Mucosa of gallbladder (tissue), 1 donor: ENCODE data around the gene PHF21B. TPM values are rescaled to one million over a fixed set of nuclear protein-coding genes. Genes with fewer than 3 reads are reported as not detected.
"Not testable (repeated sequence)": the region's sequence is repeated elsewhere in the genome, so short reads cannot be mapped to it uniquely, and the experiment has no call there.

Source experiments
- DNase-seq: peaks from one replicate; pipeline ENCODE4 v3.0.0-alpha.2; 2020; ENCODE audit warnings: low spot score
- total RNA-seq: library from RNA; stranded (reverse); gene quantifications from one replicate; pipeline ENCODE4 v1.2.1, GENCODE V29; 2021
- donor health status: DM: no; HTN: no; CAD: no.

Gene PHF21B
- total RNA-seq, result 0.63 TPM

- DNase-seq, result peak; percentile 16
Measured at GRCh38 chr22:45009606-45010531, at the start of gene PHF21B. Gene PHF21B (minus strand): TSS chr22:45010005. CDS start chr22:45009549, 456 bp downstream.

GRCh38 chr22:45059296-45059695, 49.5 kb upstream of the PHF21B start:
- no peak for DNase-seq

- DNase-seq, result no peak
Measured at GRCh38 chr22:45058622-45058912, 48.8 kb upstream of the PHF21B start.

GRCh38 chr22:45055936-45056335, 46.1 kb upstream of the PHF21B start:
- DNase-seq, result no peak

- DNase-seq, result no peak
Measured at GRCh38 chr22:45053571-45053970, 43.8 kb upstream of the PHF21B start.

GRCh38 chr22:45053094-45053493, 43.3 kb upstream of the PHF21B start:
- DNase-seq, result no peak

GRCh38 chr22:45052665-45053064, 42.9 kb upstream of the PHF21B start:
- not testable (repeated sequence) for DNase-seq

- no peak for DNase-seq
Measured at GRCh38 chr22:45051946-45052345, 42.1 kb upstream of the PHF21B start.

- no peak for DNase-seq
Measured at GRCh38 chr22:45051419-45051818, 41.6 kb upstream of the PHF21B start.

GRCh38 chr22:45047260-45047659, 37.5 kb upstream of the PHF21B start:
- no peak for DNase-seq

- no peak for DNase-seq
Measured at GRCh38 chr22:45045208-45045607, 35.4 kb upstream of the PHF21B start.

- no peak for DNase-seq
Measured at GRCh38 chr22:45042263-45042662, 32.5 kb upstream of the PHF21B start.

GRCh38 chr22:45039133-45039532, 29.3 kb upstream of the PHF21B start:
- no peak for DNase-seq

GRCh38 chr22:45036154-45036553, 26.3 kb upstream of the PHF21B start:
- no peak for DNase-seq

GRCh38 chr22:45034821-45035220, 25.0 kb upstream of the PHF21B start:
- no peak for DNase-seq

GRCh38 chr22:45034156-45034555, 24.4 kb upstream of the PHF21B start:
- no peak for DNase-seq

GRCh38 chr22:45033136-45033535, 23.3 kb upstream of the PHF21B start:
- no peak for DNase-seq

- DNase-seq, result no peak
Measured at GRCh38 chr22:45031629-45032403, 22.0 kb upstream of the PHF21B start.

GRCh38 chr22:45029501-45029900, 19.7 kb upstream of the PHF21B start:
- DNase-seq, result no peak

- DNase-seq, result no peak
Measured at GRCh38 chr22:45026511-45026910, 16.7 kb upstream of the PHF21B start.

- no peak for DNase-seq
Measured at GRCh38 chr22:45023431-45023830, 13.6 kb upstream of the PHF21B start.

GRCh38 chr22:45019861-45020655, 10.3 kb upstream of the PHF21B start:
- no peak for DNase-seq
